ENCODE measurements around the gene TUBA3C.
"Not testable (repeated sequence)": the region's sequence is repeated elsewhere in the genome, so short reads cannot be mapped to it uniquely, and the experiment has no call there.

Gene TUBA3C

GRCh38 chr13:19181621-19182485 lies at the start of gene TUBA3C:
Gene TUBA3C (minus strand): TSS chr13:19181824. CDS start chr13:19181747, 77 bp downstream.
- DNase-seq, result no peak

GRCh38 chr13:19207413-19207812 lies 25.8 kb upstream of the TUBA3C start:
- not testable (repeated sequence) for DNase-seq

- DNase-seq, result not testable (repeated sequence)
Observed at GRCh38 chr13:19192622-19193021, 11.0 kb upstream of the TUBA3C start.

GRCh38 chr13:19189911-19190310 lies 8.3 kb upstream of the TUBA3C start:
- not testable (repeated sequence) for DNase-seq

- not testable (repeated sequence) for DNase-seq
Observed at GRCh38 chr13:19189368-19189767, 7.7 kb upstream of the TUBA3C start.

- no peak for DNase-seq
Observed at GRCh38 chr13:19185865-19186645, 4.4 kb upstream of the TUBA3C start.

- DNase-seq, result no peak
Observed at GRCh38 chr13:19185086-19185864, 3.7 kb upstream of the TUBA3C start.

GRCh38 chr13:19184176-19184575 lies 2.6 kb upstream of the TUBA3C start:
- DNase-seq, result no peak

- DNase-seq, result no peak
Observed at GRCh38 chr13:19183676-19184075, 2.1 kb upstream of the TUBA3C start.

- no peak for DNase-seq
Observed at GRCh38 chr13:19182536-19182935, 912 bp upstream of the TUBA3C start.

- DNase-seq, result no peak
Observed at GRCh38 chr13:19181021-19181620, 503 bp downstream of the TUBA3C start.

GRCh38 chr13:19179916-19180315 lies 1.7 kb downstream of the TUBA3C start:
- DNase-seq, result no peak

GRCh38 chr13:19178901-19179593 lies 2.6 kb downstream of the TUBA3C start:
- DNase-seq, result no peak

- DNase-seq, result not testable (repeated sequence)
Observed at GRCh38 chr13:19176981-19177776, 4.4 kb downstream of the TUBA3C start.

- DNase-seq, result no peak
Observed at GRCh38 chr13:19173752-19174151, 7.9 kb downstream of the TUBA3C start.

GRCh38 chr13:19172647-19173030 lies 9.0 kb downstream of the TUBA3C start:
- no peak for DNase-seq

GRCh38 chr13:19172007-19172646 lies 9.5 kb downstream of the TUBA3C start:
- DNase-seq, result no peak

GRCh38 chr13:19171563-19171962 lies 10.1 kb downstream of the TUBA3C start:
- DNase-seq, result no peak

- DNase-seq, result no peak
Observed at GRCh38 chr13:19169991-19170390, 11.6 kb downstream of the TUBA3C start.

- DNase-seq, result no peak
Observed at GRCh38 chr13:19169496-19169895, 12.1 kb downstream of the TUBA3C start.

- no peak for DNase-seq
Observed at GRCh38 chr13:19161308-19161707, 20.3 kb downstream of the TUBA3C start.

Data from GF-D8 (cell line).